IPS-18c (cell line): ENCODE measurements around the gene IDH1.
"Not testable (repeated sequence)": the region's sequence is repeated elsewhere in the genome, so short reads cannot be mapped to it uniquely, and the experiment has no call there.

Experiments used
- H3K4me3 ChIP-seq: 2 replicates; pipeline ENCODE4 v1.7.0; 2013; ENCODE audit warnings: low read depth, mild to moderate bottlenecking, low read length, moderate library complexity; ENCODE audit not compliant: insufficient read depth
- H3K9me3 ChIP-seq: one replicate; pipeline ENCODE4 v1.6.1; 2013; ENCODE audit warnings: mild to moderate bottlenecking, low read length, moderate library complexity; ENCODE audit not compliant: control insufficient read depth, insufficient read depth

Gene IDH1

DNA sequence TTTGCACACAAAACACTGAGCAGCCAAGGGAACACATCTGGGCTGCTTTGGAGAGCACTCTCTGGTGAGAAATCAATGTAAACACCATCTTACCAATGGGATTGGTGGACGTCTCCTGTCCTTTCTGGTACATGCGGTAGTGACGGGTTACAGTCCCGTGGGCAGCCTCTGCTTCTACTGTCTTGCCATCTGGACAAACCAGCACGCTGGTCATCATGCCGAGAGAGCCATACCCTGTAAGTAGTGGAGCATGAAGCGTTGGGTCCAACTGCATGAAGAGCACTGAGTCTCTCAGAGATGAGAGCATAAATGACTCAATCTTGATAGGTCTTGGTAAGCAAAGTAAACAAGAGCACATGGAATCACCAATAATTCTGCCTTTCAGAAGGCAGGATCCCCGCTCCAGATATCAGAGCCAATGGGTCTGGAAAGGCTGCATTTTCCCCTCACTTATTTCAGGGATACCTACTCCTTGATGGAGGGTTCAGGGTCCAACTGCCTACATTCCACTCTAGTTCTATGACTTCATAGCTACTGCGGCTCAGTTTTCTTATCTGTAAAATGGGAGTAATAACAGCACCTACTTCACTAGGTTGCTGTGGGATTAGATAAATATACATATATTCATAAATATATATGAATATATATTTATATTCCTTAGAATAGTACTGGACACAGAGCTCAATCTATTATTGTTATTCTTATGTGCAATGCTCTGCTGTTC lies 14.9 kb downstream of the IDH1 start:
- Histone ChIP-seq H3K9me3 (no peaks in the 10 kb centered on the region), H3K4me3 (no peak overlapping the region)

DNA sequence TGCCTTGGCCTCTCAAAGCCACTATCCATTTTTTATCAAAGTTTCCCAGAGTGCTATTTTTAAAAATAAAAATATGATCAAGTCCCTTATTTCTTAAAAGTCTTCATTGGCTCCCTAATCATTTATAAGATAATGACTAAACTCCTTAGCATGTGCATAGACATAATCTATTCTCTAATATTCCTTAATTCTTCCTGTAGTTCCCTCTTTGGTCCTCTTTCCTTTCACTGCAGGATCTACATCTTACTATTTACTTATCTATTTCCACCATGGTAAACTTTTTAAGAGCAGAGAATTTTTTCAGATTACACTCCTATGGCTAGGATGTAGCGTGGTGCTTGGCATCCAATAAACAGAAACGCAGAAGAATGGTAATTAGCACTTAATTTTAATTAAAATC lies 19.0 kb downstream of the IDH1 start:
- Histone ChIP-seq H3K4me3 (no peak overlapping the region), H3K9me3 (no peaks in the 10 kb centered on the region)

DNA sequence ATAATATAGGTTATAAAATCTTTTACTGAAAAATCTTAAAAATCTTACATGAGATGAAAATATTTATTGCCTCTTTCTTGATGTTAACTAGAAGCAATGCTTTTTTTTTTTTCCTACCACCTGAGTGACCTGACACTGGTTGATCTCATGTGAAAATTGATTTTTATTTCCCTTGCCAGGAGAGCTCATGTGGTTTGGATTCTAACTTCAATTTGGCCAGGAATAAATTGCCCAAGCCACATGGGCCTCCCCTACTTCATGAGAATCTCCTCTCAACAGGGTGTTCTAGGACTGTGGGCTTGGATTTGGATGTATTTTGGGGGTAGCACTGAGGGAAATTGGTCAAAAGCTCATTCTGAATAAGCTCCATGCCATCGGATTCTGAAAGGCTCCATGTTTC lies 20.1 kb downstream of the IDH1 start:
- Histone ChIP-seq H3K9me3 (no peaks in the 10 kb centered on the region), H3K4me3 (no peak overlapping the region)

DNA sequence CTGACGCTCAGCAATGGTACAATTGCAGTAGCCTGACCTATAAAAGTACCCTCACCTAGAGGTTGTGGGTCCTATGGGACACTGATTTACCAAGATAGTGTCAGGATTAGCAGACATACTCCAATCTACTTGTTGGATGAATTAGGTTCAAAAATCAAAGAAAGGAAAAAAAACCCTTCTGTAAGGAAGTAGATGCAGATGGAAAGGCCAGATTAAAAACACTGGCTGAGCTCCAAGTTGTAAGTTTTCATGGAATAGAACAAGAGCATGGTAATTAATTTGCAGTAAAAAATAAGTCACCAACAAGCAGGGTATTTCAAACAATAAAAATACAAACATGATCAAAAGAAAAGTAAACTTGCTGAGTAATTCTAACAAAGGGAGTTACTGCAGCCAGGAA lies 26.4 kb downstream of the IDH1 start:
- Histone ChIP-seq H3K9me3 (no peaks in the 10 kb centered on the region), H3K4me3 (no peak overlapping the region)

DNA sequence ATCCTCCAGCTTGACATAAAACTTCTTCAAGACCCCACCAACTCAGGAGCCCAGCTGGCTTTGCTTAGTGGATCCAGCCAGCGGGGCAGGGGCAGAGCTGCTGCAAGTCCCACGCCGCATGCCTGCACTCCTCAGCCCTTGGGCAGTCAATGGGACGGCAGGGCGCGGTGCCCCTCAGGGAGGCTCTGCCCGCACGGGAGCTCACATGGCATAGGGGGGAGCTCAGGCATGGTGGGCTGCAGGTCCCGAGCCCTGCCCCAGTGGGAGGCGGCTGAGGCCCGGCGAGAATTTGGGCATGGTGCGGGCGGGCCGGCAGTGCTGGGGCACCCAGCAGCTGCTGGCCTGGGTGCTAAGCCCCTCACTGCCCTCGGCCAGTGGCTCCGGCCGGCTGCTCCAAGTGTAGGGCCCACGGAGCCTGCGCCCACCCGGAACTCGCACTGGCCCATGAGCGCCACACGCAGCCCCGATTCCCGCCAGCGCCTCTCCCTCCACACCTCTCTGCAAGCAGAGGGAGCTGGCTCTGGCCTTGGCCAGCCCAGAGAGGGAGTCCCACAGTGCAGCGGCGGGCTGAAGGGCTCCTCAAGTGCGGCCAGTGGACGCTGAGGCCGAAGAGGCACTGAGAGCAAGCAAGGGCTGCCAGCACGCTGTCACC lies 27.2 kb downstream of the IDH1 start:
- Histone ChIP-seq H3K4me3 (no peak overlapping the region), H3K9me3 (no peaks in the 10 kb centered on the region)

DNA sequence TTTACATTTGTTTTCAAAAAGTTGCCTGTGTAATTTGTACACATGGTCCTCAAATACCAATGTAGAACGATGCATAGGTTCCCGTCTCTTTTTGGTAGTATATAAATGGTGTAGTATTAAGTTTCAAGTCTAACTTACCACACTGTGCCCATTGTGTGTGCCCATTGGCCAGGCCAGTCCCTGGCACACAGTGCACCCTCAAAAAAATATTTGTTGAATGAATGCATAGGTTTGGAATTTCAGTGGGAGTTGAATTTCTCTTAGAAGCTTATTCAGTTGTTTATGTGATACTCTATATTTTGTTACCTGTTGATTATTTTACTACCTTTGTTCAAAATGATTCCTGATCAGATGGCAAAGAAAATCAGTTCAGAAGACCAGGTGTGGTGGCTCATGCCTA lies 30.1 kb downstream of the IDH1 start:
- Histone ChIP-seq H3K9me3 (no peaks in the 10 kb centered on the region), H3K4me3 (no peak overlapping the region)

DNA sequence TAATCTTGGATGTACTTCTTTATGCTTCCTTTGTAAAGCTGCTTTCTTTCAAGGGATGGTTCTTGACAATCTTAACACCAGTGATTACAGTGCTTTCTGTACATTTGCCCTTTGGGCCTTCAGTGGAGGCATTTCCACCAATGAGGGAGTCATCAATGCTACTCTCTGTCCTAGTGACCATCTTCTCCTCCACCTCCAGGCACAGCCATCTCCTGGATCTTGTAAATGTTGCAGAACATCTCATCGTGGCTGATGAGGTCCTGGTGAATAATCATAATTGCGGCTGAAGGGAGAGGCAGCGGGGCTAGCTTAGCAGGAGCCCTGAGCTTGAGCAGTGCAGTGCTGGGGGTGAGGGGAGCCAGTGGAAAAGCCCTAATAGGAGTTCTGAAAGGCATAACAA lies 32.5 kb downstream of the IDH1 start:
- Histone ChIP-seq H3K4me3 (no peak overlapping the region), H3K9me3 (no peaks in the 10 kb centered on the region)

DNA sequence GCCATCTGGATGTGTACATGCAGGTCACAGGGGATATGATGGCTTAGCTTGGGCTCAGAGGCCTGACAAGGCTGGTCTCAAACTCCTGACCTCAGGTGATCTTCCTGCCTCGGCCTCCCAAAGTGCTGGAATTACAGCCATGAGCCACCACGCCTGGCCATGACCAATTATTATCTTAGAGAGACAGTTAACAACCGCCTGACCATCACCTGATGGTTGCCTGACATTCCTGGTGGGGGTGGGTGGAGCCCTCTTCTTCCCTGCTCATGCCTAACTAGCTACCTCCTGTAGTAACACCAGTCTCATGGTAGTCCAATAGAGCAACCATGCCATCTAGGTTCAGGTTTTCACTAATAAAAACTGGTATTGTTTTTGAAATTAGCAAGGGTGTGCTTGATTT lies 33.0 kb downstream of the IDH1 start:
- not testable (repeated sequence) for H3K9me3 ChIP-seq, H3K4me3 ChIP-seq

DNA sequence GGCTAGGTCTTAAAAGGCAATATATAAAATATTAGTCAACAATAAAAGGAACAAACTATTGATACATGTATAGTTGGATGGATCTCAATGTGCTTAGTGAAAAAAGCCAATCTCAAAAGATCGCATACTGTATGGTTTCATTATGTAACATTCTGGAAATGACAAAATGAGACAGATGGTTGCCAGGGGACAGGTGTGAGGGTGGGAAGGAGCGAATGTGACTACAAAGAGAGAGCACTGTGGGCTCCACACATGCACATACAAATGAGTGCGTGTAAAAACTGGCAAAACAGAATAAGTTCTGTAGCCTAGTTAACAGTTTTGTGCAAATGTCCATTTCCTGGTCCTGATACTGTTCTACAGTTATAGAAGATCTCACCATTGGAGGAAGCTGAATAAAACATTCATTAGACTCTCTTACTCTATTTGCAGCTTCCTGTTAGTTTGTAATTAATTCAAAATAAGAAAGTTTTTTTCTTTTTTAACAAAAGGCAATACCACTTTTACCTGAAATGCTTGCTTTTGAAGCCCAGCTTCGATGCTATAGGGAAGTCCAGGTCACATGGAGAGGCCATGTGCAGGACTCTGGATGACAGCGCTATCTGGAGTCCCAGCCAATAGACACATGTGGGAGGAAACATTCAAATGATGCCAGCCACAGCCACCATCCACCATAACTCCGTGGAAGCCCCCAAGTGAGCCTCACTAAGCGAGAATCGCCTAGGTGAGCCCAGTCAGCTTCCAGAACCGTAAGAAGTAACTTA lies 44.0 kb downstream of the IDH1 start:
- H3K9me3 ChIP-seq: no peaks in the 10 kb centered on the region

DNA sequence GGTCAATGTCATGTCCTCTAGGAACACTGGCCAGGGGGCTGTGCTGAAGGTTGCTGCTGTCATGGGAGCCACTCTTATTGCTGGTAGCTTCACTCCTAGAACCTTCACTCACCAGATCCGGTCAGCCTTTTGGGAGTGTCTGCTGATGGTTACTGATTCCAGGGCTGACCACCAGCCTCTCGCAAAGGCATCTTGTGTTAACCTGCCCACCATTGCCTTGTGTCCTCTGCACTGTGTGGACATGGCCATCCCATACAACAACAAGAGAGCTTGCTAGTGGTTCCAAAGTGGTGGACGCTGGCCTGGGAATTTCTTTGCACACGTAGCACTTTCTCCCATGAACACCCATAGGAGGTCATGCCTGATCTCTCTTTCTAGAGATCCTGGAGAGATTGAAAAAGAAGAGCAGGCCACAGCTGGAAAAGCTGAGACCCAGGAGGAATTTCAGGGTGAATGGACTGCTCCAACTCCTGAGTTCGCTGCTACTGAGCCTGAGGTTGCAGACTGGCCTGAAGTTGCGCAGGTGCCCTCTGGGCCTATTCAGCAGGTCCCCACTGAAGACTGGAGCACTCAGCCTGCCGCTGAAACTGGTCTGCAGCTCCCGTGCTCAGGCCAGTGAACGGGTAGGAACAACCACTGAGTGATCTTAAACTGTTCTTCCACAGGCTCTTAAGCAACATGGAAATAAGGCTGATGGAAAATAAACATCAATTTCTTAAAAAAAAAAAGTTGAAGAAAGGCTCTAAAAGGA lies 46.4 kb downstream of the IDH1 start:
- Histone ChIP-seq H3K4me3 (no peak overlapping the region), H3K9me3 (no peaks in the 10 kb centered on the region)

More for the DNA sequence above, 44.0 kb downstream of the IDH1 start:
- H3K4me3 ChIP-seq: no peak overlapping the region

DNA sequence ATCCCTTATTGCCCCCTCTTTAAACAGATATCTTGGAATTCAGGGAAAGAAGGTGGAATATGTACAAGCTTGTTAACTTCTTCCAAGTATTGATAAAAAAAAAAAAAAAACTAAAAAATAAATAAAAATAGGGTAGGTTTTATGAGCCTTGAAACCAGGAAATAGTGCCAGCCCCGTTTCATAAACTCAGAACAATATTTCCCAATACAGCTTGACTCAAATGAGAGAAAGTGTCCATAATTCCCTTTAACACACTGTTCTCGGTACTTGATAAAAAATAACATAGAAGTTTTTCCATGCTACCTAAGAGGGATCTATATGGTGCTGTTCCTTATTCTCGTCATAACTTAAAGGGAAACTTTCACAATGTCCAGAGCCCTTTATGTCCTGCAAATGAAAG lies 47.1 kb downstream of the IDH1 start:
- H3K9me3 ChIP-seq: no peaks in the 10 kb centered on the region
- H3K4me3 ChIP-seq: no peak overlapping the region

DNA sequence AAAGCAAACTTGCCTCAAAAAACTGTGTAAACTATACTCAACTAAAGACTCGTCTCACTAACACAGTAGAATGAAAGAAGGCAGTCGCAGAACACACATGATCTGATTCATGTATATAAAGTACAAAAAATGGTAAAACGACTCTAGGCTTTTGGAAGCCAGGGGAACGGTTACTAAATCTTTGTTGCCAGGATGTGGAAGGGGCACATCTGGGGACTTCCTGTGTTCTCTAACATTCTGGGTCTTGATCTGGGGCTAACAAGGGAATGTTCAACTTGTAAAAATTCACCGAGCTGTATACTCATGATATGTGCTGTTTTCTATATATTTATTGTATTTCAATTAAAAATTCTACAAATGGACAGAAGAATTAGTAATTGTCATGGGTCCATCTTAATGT lies 50.7 kb downstream of the IDH1 start:
- no peaks in the 10 kb centered on the region for H3K9me3 ChIP-seq

DNA sequence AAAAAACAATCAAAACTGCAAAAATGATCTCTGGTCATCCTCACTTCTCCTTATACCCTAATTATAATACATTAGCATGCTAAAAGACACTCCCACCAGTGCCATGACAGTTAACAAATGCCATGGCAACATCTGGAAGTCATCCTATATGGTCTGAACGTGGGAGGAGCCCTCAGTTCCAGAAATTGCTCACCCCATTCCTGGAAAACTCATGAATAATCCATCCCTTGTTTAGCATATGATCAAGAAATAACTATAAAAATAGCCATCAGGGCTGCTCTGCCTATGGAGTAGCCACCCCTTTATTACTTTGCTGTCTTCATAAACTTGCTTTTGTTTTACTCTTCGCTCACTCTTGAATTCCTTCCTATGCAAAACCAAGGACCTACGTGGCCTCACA lies 59.3 kb downstream of the IDH1 start:
- no peak overlapping the region for H3K4me3 ChIP-seq

More for the DNA sequence above, 50.7 kb downstream of the IDH1 start:
- H3K4me3 ChIP-seq: no peak overlapping the region

DNA sequence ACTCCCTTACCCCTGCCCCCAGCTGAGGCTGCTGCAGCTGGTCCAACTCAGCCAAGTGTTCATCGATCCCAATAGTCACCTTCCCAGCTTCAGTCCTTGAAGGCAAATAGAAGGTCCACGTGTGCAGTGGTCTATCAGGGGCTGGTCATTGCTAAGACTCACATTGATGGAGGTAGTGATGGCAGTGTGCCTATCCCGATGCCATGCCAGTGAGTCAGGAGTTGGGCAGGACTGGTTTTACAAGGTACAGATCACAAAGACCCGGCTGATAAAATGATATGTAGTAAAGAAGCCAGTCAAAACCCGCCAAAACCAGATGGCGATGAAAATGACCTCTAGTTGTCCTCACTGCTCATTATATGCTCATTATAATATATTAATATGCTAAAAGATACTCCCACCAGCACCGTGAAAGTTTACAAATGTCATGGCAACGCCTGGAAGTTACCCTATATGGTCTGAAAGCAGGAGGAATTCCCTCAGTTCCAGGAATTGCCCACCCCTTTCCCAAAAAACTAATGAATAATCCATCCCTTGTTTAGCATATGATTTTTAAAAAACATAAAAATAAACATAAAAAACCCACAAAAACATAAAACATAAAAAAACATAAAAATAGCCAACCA lies 62.1 kb downstream of the IDH1 start:
- no peaks in the 10 kb centered on the region for H3K9me3 ChIP-seq
- no peak overlapping the region for H3K4me3 ChIP-seq

More for the DNA sequence above, 59.3 kb downstream of the IDH1 start:
- no peaks in the 10 kb centered on the region for H3K9me3 ChIP-seq

DNA sequence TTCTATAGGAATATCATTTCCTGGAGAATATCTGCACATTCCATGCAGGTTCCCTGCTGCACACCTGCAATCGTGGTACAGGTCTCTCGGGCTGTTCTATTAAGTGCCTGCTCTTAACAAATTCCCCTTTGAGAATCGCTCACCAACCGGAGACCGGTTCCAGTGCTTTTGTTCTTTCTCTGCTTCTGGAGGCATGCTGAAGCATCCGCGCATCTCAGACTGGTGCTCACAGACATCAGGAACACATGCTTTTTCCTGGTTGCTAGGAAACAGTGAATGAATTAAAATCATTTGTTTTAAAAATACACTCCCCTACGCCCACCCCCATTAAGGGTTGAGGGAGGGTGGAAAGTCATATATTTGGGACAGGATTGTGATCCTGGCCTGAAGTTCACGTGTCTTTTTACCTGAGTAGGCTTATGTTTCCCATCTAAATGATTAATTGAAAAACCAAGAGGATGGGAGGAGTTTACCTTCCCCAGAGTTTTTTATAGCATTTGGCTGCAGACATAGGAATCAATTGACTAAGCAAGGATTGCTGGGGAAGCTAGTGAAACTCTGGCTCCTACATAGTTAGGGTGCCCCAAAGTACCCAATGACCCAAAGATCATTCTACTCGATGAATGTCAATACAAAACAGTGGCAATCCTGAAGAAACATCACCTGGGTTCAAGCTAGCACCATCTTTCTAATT lies 64.9 kb downstream of the IDH1 start, which contains the start of gene C2orf80:
Gene C2orf80, minus strand, starts transcription at position 221 of the 694 bp plus-strand sequence. CDS start 3,044 bp downstream, outside the sequence.
- H3K9me3 ChIP-seq: no peaks in the 10 kb centered on the region
- H3K4me3 ChIP-seq: no peak within 1 kb of the TSS

DNA sequence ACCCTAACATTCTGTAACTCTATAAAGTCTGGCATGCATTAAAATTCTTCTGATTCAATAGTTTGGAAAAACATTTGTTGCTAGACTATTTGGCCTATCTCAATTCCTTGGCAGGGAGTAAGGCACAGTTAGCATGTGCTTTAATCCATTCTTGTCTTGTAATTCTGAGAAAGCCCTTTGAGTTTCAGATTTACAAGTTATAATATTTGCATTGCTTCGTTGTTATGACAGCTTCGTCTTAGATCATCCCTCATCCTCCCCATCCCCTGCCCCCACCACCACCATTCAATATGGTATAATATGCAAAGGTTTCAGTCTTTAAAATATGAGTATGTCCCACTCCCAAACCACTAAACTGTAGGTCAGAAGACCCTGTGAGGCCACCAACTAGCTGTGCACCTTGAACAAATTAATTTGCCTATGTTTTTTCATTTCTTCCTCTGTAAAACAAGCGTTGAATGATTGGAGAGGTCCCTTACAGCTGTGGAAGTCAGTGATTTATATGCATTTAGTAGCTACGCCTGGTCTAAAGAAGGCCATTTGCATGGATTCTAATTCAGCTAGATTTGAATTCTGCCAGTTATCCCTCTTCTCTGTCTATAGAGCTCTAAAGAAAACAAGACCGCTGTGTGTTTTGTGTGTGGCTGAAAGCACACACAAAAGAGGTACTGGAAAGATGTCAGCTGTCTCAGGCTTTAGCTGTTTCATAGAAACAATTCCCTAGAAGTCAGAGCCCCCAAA lies 65.6 kb downstream of the IDH1 start:
- Histone ChIP-seq H3K9me3 (no peaks in the 10 kb centered on the region), H3K4me3 (no peak overlapping the region)
